MM.1S (cell line): Measurements from ENCODE around the gene MCTS1.

Source experiments
- CTCF ChIP-seq: fragments of 300-600 bp; sonication (generic); IDR thresholded peaks from 2 replicates; pipeline ENCODE4 v1.5.1; 2016; ENCODE audit warnings: antibody characterized with exemption, low read length, mixed read lengths
- EZH2phosphoT487 ChIP-seq: fragments of 300-600 bp; sonication (generic); IDR thresholded peaks from 2 replicates; pipeline ENCODE4 v1.6.1; 2018; ENCODE audit warnings: antibody characterized with exemption, low read length

GRCh38 chrX:120562569-120562926 lies 41.4 kb upstream of the MCTS1 start:
- TF ChIP-seq EZH2phosphoT487 (no peak), CTCF (no peak)
